H1 (cell line): ENCODE measurements around the gene HIVEP3.

ENCODE experiments used
- CREB1 ChIP-seq: IDR thresholded peaks from 2 replicates; pipeline ENCODE4 v1.6.1; 2012; ENCODE audit warnings: inconsistent platforms
- POLR2AphosphoS5 ChIP-seq: IDR thresholded peaks from 2 replicates; pipeline ENCODE4 v1.6.1; 2011; ENCODE audit warnings: low read depth, low read length
- TAF7 ChIP-seq: optimal IDR thresholded peaks from 2 replicates; pipeline ENCODE3; 2011; ENCODE audit warnings: low read depth, mild to moderate bottlenecking, inconsistent platforms, low read length, moderate library complexity, borderline replicate concordance

DNA sequence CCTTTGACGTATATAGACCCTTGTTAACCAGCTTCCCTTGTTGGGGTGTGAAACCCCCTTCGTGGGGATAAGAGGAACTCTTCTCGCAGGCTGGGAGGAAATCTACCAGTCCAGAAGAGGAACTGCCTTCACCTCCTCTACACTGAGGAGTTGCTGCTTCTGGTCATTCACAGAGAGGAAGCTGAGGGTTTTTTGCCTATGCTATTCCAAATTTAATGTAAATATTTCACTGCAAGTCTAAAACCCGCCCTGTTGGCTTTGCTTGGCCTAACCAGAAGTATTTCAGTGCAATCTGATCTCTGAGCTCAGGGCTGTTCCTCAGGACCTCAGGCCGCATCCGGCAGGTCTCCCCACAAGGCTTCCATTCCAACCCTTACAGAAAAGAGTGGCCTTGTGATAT is 150.1 kb downstream of the HIVEP3 start:
- TF ChIP-seq TAF7: no peak
- no peak for TF ChIP-seq CREB1
- no peak for TF ChIP-seq POLR2AphosphoS5
